IPS-NIHi7 (cell line): ENCODE measurements around the gene NOD2.

Source experiments
- DNase-seq: peaks from one replicate; pipeline ENCODE4 v3.0.0; 2012; ENCODE audit warnings: mixed read lengths; ENCODE audit errors: extremely low spot score

NOD2 gene

DNA sequence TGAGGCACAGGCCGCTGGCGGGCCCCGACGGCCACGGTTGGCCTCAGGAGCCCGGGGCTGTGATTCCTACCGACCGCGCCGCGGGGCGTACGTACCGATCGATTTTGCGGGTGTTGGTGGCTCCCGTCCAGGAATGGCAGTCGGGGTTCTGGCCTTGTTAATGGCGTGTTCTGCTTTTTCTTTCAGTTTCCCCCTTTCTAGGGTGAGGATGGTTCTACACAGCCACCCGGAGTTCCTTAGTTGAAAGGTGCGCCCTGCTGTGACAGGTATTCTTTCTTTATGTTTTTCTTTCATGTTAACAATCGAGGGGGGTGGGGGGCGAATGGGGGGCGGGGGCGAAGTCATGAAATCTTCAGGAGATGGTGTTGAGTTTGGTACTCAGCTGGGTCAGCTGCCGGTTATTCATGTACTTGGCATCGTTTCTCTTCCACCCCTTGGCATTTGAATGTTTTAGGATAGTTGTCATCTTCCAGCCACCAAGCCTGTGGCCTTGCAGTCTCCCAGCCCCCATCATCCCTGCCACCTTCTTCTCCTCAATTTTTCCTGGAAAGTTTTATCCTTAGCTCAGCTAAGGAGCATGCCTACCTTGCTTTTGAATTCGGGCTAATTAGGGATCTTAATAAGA lies 49.3 kb downstream of the NOD2 start:
- peak; percentile 31 for DNase-seq

DNA sequence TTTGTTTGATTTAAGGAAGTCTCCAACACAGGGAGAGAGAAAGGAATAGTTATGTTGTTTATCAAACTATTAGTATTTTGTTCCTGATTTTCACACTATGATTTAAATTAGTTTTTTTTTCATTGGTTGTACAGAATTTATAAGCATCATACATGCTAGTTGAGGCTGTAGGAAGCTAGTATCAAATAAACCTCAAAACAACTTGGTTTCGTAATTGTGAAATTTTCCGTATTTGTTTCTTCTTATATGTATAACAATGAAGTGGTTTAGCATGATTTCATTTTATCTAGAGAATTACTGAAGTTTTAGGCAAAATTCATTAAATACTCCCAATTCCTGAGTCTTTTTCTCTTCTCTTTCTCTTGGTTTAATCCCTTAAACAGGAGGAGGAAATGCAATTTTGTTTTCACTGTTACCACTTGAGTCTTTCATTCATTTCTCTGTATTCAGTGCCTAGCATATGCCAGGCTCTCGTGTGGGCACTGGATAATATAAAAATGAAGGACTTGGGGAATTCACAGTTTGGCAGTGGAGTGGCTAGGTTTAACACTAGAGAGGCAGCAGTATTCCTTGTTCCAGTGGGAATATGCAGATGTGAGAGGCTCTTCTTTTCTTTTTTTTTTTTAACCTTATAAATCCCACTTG lies 50.3 kb downstream of the NOD2 start:
- DNase-seq: no peak

DNA sequence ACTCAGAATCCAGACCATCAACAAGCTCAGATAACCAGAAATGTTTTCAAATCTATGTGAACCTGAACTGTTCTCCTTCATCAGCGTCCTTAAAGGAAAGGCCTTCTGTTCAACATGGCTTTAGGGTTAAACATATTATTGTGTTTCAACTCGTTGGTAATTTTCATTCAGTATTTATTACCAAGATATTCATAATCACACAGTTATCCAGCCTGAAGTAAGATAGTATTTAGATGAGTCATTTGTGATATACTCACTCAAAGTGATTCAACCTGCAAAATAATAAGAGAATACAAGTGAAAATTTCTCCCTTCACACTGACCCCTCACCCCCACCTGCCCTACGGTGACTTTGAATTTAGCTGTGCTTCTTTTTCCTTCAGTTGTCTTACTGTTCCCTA lies 51.5 kb downstream of the NOD2 start:
- DNase-seq: no peak

DNA sequence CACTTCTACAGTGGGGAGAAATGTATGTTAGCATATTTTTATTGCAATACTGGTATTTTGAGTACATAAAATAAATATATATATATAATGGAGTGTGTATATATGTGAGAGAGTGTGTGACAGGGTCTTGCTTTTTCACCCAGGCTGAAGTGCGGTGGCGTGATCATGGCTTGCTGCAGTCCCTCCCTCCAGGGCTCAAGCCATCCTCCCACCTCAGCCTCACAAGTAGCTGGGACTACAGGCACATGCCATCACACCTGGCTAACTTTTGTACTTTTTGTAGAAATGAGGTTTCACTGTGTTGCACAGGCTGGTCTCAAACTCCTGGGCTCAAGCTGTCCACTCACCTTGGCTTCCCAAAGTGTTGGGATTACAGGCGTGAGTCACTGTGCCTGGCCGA lies 52.5 kb downstream of the NOD2 start:
- no peak for DNase-seq

DNA sequence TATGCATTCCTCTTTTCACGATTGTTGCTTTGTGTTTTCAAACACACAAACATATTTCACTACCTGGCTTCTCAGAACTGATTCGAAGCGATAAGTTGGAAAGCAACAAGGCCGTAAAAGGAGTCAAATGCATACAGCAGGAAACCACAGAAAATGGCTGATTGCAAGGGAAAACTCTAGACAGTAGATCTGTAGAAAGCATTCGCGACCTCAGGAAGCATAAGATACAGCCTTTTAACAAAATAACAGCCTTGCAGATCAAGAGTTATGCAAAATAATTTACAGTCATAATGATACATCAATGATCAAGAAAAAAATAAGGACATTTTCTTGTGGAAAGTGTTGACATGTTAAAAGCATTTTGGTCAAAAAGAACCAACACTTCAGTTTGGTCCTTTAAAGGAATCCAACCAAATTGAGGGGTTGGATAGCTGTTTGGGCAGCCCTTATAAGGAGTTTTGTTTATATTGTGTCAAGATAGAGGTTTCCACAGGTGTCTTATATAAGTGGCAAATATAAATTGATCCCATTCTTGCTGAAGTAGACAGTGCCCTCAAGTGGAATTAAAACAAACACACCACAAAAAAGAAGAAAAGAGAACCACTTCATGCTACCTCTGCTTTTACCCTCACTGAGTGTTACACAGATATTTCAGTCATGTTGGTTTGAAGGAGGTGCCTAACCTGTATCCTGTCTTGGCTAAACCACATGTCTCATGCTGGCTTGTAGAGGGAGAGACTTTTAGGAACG lies 54.0 kb downstream of the NOD2 start:
- no peak for DNase-seq

DNA sequence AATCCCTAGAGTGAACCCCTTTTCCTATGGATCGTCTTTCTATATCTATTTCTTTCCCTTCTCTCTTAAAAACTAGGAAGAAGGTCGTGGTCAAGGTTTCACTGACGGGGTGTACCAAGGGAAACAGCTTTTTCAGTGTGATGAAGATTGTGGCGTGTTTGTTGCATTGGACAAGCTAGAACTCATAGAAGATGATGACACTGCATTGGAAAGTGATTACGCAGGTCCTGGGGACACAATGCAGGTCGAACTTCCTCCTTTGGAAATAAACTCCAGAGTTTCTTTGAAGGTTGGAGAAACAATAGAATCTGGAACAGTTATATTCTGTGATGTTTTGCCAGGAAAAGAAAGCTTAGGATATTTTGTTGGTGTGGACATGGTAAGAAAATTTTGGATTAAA lies 58.1 kb downstream of the NOD2 start:
- no peak for DNase-seq

DNA sequence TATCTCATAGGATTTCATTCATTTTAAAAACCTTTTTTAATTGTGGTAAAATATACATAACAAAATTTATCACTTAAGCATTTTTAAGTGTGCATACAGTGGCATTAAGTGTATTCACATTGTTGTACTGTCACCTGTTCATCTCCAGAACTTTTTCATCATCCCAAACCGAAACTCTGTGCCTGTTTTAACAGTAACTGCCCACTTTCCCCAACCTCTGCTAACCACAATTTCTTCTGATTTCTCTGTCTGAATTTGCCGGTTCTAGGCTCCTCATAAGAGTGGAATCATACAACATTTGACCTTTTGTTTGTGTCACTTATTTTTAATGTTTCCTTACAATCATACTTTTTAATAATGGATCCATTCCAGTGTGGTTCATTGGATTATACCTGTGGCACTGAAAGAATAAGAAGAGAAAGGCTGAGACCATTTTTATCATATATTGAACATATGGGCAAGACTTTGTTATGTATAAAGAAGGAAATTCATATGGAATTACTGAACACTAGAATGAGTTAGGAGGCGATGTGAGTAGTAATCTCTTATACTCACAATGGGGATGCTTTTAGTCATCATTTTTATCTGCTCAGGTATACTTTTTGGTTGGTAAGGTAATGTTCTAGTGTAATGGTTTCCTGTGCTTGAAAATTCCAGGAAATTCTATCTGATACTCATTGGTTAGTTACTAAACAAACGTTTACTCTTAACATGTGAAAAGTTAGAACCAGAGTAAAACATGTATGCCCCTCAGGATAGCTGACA lies 59.2 kb downstream of the NOD2 start:
- no peak for DNase-seq

DNA sequence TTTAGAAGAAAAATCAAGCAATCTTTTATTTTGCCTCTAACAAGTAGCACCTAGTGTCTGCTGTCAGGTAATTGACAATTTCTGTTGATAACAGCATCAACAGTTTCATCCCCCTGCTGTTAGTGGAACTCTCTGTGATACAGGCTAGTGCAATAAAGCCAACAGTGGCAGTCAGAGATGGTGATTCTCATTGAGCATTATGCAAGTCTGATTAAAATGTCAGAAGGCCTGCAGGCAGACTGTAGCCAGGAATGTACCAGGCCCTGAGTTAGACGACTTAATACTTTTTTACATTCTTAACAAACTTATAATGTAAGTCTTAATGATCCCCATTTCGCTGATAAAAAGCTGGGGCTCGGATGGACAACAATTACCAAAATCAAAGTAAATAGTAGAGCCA lies 63.1 kb downstream of the NOD2 start:
- DNase-seq: no peak

DNA sequence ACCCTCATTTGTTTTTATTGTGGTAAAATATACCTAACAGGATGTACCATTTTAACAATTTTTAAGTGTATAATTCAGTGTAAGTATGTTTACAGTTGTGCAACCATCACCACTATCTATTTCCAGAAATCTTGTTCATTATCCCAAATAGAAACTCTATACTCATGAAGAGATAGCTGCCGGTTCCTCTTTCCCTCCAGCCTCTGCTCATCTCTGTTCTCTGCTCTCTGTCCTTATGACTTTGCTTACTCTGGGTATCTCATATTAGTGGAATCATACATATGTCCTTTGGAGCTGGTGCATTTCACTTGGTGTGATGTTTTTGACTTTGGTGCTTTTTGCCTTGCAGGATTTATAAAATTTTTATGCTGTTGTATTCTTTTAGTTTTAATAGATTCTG lies 67.9 kb downstream of the NOD2 start:
- no peak for DNase-seq

DNA sequence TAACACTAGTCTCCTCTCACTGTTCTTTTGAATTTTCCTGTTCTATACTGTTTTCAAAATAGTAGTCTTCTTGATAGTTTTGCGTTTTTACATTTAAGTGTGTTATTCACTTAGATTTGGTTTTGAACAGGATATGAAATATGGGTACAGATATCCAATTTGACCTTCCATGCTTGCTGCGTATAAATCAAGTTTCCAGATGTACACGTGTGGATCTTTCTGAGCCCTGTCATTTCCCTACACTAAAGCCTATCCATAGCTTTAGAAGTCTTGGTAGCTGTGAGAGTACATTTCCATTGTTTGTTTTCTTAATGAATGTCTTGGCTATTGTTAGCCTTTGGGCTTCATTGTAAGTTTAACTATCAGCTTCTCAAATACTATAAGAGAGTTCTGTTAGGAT lies 68.8 kb downstream of the NOD2 start:
- no peak for DNase-seq

DNA sequence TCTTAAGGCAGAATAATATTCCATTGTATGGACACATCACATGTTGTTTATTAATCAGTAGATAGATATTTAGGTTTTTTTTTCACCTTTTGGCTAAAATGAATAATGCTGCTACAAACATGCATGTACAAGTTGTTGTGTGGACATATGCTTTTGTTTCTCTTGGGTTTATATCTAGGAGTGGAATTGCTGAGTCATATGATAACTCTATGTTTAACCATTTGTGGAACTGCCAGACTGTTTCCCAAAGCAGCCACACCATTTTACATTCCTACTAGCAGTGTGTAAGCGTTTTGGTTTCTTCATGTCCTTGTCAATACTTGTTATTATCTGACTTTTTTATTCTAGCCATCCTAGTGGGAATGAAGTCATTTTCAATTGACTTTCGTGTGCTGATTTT lies 69.8 kb downstream of the NOD2 start:
- no peak for DNase-seq

DNA sequence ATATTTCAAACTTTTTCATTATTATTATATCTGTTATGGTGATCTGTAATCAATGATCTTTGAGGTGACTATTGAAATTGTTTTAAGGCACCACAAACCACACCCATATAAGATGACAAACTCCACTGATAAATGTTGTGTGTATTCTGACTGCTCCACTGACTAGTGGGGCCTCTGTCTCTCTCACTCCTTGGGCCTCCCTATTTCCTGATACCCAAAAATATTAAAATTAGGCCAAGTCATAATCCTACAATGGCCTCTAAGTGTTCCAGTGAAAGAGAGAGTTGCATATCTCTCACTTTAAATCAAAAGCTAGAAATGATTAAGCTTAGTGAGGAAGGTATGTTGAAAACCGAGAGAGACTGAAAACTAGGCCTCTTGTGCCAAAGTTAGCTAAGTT lies 71.9 kb downstream of the NOD2 start:
- DNase-seq: no peak

DNA sequence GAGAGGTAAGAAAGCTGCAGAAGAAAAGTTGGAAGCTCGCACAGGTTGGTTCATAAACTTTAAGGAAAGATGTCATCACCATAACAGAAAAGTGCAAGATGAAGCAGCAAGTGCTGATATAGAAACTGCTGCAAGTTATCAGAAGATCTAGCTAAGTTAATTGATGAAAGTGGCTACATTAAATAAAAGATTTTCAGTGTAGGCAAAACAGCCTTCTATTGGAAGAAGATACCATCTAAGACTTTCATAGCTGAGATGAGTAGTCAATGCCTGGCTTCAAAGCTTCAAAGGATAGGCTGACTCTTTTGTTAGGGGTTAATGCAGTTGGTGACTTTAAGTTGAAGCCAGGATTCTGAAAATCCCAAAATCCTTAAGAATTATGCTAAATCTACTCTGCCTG lies 72.5 kb downstream of the NOD2 start:
- DNase-seq: no peak

DNA sequence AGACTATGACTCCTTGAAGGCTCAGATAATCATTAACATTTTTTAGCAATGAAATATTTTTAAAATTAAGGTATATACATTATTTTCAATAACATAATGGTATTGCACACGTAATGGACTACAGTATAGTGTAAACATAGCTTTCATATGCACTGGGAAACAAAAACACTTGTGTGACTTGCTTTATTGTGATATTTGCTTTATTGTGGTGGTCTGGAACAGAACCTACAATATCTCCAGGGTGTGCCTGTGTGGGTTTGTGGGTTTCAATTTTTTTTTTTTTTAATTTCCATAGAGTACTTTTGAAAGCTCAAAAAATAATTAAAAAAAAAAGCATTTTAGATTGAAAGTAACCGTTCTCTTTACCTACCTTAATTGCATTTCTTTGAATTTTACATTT lies 73.8 kb downstream of the NOD2 start:
- DNase-seq: no peak

DNA sequence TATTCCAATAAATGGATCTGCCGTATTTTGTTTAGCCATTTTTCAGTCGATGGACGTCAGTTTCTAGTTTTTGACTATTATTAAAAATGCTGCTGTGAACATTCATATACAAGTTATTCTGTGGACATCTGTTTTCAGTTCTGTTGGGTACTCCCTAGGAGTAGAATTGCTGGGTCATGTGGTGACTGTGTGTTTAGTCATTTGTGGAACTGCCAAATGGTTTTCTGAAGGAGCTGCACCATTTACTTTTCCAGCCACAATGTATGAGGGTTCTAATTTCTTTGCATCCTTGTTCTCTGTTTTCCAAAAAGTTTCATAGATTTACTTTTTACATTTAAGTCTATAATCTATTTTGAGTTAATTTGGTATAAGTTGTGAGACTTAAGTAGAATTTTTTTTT lies 78.0 kb downstream of the NOD2 start:
- DNase-seq: no peak

DNA sequence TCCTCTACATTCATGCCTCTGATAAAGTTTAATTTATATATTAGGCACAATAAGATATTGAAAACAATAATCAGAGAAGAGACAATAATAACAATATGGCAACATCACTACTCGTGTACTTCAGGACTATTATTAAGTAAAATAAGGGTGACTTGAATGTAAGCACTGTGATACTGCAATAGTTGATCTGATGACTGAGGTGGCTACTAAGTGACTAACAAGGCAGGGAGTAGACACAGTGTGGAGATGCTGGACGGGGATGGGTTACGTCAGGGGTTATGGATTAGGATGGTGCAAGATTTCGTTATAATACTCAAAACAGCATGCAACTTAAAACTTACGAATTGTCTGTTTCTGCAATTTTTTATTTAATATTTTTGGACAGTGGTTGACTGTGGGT lies 81.0 kb downstream of the NOD2 start:
- DNase-seq: no peak

DNA sequence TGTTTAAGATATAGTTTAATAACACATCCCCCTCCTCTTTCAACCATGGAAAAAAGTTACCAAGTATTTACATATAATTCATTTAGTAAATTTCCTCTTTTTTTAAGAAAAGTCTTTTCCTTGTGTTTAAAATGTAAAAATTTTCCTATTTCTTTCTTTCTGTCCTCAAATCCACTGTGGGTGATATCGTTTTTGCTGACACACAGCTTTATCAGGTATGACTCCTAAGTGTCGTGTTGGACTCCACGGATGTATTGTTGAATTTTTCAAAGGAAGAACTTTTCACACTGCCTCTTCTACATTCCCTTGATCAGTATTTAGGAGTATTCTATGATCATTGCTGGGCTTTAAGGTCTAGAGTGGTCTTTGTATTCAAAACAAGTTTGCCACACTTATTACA lies 81.6 kb downstream of the NOD2 start:
- no peak for DNase-seq

DNA sequence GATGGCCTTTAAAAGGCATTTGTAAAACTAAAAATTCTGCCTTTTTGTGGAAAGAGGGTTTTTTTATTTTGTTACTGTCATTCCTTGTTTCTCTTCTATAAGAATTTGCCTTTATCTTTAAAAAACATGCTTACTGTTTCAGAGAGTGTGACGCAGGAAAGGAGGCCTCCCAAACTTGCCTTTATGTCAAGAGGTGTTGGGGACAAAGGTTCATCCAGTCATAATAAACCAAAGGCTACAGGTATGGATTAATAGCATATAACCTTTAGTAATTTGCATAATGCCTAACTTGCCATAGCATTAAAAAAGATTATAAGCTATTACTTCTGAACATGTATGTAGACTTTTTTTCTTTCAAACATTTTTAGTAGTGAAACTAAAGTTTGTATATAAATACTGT lies 82.6 kb downstream of the NOD2 start:
- DNase-seq: no peak

DNA sequence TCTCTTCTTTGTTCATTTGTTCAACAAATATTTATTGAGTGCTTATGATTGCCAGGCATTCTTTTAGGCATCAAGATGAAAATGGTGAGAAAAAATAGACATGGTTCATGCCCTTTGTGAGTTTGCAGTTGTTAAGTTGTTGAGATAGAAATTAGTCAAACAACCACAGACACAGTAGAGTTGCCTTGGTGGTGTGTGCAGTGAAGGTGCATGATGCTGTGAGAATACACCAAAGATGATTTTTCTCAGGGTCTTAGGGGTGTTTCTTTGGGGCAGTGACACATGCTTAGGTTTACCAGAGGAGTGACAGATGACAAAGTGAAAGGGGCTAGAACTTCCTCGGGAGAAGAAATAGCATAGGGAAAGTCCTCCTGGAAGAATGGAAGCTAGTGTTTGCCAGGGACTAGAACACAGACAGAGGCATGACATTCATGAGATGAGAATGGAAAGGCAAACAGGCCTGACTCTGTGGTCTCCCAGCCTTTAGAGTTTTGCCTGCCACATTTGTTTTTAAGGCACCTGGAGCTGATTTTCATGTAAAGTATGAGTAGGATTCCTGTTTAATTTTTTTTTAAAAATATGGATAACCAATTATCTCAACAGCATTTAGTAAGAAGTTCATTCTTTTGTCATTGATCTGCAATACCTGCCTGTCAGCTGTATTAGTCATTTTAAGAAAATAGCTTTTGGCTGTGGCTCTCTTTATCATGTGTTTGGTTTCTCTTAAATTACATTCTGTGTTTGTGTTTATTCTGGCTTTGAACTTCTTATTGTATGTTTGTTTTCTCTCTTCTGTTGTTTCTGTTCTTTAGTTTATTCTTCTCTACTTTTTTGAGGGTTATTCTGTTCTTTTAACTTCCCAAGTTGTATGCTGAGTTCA lies 85.1 kb downstream of the NOD2 start:
- DNase-seq: no peak

DNA sequence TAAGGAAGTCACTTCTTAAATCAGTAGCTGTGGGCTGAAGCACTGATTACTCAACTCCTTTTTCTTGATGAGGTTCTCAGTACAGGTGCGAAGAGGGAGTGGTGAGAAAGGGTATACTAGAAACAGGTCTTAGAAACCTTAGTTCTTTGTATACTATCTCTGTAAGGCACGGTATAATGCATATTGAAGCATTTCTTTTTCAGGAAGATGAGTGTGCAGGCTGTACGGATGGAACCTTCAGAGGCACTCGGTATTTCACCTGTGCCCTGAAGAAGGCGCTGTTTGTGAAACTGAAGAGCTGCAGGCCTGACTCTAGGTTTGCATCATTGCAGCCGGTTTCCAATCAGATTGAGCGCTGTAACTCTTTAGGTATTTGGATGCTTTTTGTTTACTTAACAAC lies 87.6 kb downstream of the NOD2 start:
- DNase-seq: peak; percentile 68

DNA sequence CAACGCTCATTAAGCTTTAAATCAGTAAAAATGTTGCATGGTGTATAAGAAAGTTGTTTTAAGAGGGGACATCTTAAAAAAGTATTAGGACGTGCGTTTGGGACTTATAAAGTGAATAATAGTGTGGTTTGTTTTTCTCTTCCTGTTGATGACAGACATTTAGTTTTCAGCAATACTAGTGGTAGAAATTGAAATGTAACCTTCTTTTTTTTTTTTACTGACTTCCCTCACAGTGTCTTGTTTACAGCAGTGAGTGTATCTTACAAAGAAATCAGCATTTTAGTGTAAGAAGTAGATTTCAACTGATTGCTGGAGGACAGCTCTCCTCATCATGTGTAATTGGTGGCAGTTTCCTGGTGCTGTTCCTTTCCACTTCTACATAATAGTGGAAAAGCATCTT lies 88.1 kb downstream of the NOD2 start:
- no peak for DNase-seq
